ENCODE measurements around the gene AJAP1. TPM values are rescaled to one million over a fixed set of nuclear protein-coding genes. Genes with fewer than 3 reads are reported as not detected.

The AJAP1 gene
- total RNA-seq, 1 experiment from 2014 or later, result not detected

- TF ChIP-seq, protein P1, sequence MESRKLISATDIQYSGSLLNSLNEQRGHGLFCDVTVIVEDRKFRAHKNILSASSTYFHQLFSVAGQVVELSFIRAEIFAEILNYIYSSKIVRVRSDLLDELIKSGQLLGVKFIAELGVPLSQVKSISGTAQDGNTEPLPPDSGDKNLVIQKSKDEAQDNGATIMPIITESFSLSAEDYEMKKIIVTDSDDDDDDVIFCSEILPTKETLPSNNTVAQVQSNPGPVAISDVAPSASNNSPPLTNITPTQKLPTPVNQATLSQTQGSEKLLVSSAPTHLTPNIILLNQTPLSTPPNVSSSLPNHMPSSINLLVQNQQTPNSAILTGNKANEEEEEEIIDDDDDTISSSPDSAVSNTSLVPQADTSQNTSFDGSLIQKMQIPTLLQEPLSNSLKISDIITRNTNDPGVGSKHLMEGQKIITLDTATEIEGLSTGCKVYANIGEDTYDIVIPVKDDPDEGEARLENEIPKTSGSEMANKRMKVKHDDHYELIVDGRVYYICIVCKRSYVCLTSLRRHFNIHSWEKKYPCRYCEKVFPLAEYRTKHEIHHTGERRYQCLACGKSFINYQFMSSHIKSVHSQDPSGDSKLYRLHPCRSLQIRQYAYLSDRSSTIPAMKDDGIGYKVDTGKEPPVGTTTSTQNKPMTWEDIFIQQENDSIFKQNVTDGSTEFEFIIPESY (IDR thresholded peaks at IDR 0.05; ENCODE audit: extremely low read depth, insufficient replicate concordance, low read length), result no peak
- TF ChIP-seq, protein P2, sequence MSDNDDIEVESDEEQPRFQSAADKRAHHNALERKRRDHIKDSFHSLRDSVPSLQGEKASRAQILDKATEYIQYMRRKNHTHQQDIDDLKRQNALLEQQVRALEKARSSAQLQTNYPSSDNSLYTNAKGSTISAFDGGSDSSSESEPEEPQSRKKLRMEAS (IDR thresholded peaks at IDR 0.05), result no peak
- TF ChIP-seq YY1 (IDR thresholded peaks at IDR 0.05; ENCODE audit: extremely low read depth, insufficient replicate concordance, low read depth, low read length) (no peak), EZH2 (IDR thresholded peaks at IDR 0.05) (no peak)
Measured at GRCh38 chr1:4613606-4614370, 40.6 kb upstream of the AJAP1 start (continued).

- RAD21 ChIA-PET (ENCODE audit: low non-redundant PET in 1 of 2, low total read pairs in 2 of 2, uncharacterized antibody in 2 of 2, unreplicated experiment in 2 of 2), result no interaction called here
- Histone ChIP-seq H3K27ac (ENCODE audit: low read depth, low read length) (no peak overlapping the region), H3K4me3 (replicated peaks in 1 of 2; ENCODE audit: low read depth in 1 of 2, low read length in 2 of 2) (no peak overlapping the region), H4K20me1 (ENCODE audit: insufficient read depth) (no peaks in the 10 kb centered on the region), H2AFZ (ENCODE audit: low read depth, low read length, poor library complexity, severe bottlenecking) (no peak overlapping the region), H3K79me2 (ENCODE audit: insufficient read depth, low read length) (no peaks in the 10 kb centered on the region), H3K27me3 (ENCODE audit: insufficient read depth, low read length) (no peaks in the 10 kb centered on the region), H3K9me3 (ENCODE audit: control insufficient read depth in 1 of 2, insufficient read depth in 1 of 2, low read depth in 1 of 2, low read length in 2 of 2) (peaks cover 0 to under 1% of the 10 kb centered on the region in 2 experiments; a peak in 1 of 4 replicates), H3K36me3 (ENCODE audit: control insufficient read depth in 1 of 2, insufficient read depth in 2 of 2, low read length in 2 of 2) (no peaks in the 10 kb centered on the region), H3K9ac (ENCODE audit: low read length) (no peak overlapping the region), H3K4me1 (ENCODE audit: control insufficient read depth in 1 of 2, insufficient read depth in 2 of 2, low read length in 2 of 2) (no peaks in the 10 kb centered on the region), H3K9me2 (ENCODE audit: insufficient read depth) (no peaks in the 10 kb centered on the region), H3K4me2 (ENCODE audit: low read length) (no peak overlapping the region)
- CTCF ChIA-PET, result no interaction called here
- POLR2A ChIA-PET, result no interaction called here
- no TSS peak for BruUV-seq (replicated peaks)
- intact Hi-C loops (cut with micrococcal nuclease), result no loop called here
- no peak for ATAC-seq
- no peak for DNase-seq (ENCODE audit: low read depth, low spot score)
- TF ChIP-seq CEBPB (IDR thresholded peaks at IDR 0.05; ENCODE audit: low read depth) (no peak), REST (IDR thresholded peaks at IDR 0.05; ENCODE audit: low read depth) (no peak), POLR2AphosphoS5 (IDR thresholded peaks at IDR 0.05; ENCODE audit: low read depth, low read length) (no peak), EZH2phosphoT487 (IDR thresholded peaks at IDR 0.05; ENCODE audit: borderline replicate concordance) (no peak), ZFX (IDR thresholded peaks at IDR 0.05) (no peak), CBX3 (IDR thresholded peaks at IDR 0.05; ENCODE audit: low read depth) (no peak), EZH2 (IDR thresholded peaks at IDR 0.05) (no peak), FOSL1 (IDR thresholded peaks at IDR 0.05; ENCODE audit: low read depth) (no peak), ZNF274 (IDR thresholded peaks at IDR 0.05; ENCODE audit: low read depth, low read length) (no peak), RAD21 (IDR thresholded peaks at IDR 0.05; ENCODE audit: low read depth) (no peak)
- TF ChIP-seq, protein P1 (IDR thresholded peaks at IDR 0.05; ENCODE audit: extremely low read depth, insufficient replicate concordance, low read length), result no peak
- TF ChIP-seq, protein P2 (IDR thresholded peaks at IDR 0.05), result no peak
Measured at GRCh38 chr1:4614371-4615137, 39.9 kb upstream of the AJAP1 start.

All from HCT116 (cell line).